Transverse colon (tissue), 4 donors: Measurements from ENCODE around the gene P2RX6. TPM values are rescaled to one million over a fixed set of nuclear protein-coding genes. Genes with fewer than 3 reads are reported as not detected.

Source experiments
- DNase-seq: peaks from one replicate; pipeline ENCODE4 v3.0.0-alpha.2; 2019
- H3K27ac ChIP-seq, 4 donors: fragments of 200-600 bp; sonication (generic); 2 replicates each; pipeline ENCODE4 v1.5.1; 2016 to 2018; ENCODE audit warnings: inconsistent platforms in 4 of 4
- H3K27me3 ChIP-seq: fragments of 200-600 bp; sonication (generic); 2 replicates; pipeline ENCODE4 v1.5.1; 2017; ENCODE audit warnings: inconsistent platforms
- H3K36me3 ChIP-seq, 4 donors: fragments of 200-600 bp; sonication (generic); 2 replicates each; pipeline ENCODE4 v1.5.1; 2017 to 2019; ENCODE audit warnings: inconsistent platforms in 4 of 4
- H3K4me1 ChIP-seq, 4 donors: fragments of 200-600 bp; sonication (generic); 2 replicates each; pipeline ENCODE4 v1.5.1; 2017 to 2020; ENCODE audit warnings: inconsistent platforms in 4 of 4
- H3K4me3 ChIP-seq, 4 donors: fragments of 200-600 bp; sonication (generic); 1 replicate in 1 of 4; 2 replicates in 3 of 4; pipeline versions ENCODE4 v1.5.1 to v1.6.1; 2017 to 2019; ENCODE audit warnings: inconsistent platforms in 4 of 4
- H3K9me3 ChIP-seq, 2 donors: fragments of 200-600 bp; sonication (generic); 2 replicates each; pipeline ENCODE4 v1.5.1; 2017 to 2019; ENCODE audit warnings: inconsistent platforms in 2 of 2
- EP300 ChIP-seq: sonication (generic); formaldehyde crosslinking; IDR thresholded peaks from one replicate; pipeline ENCODE4 v1.6.1; 2017; ENCODE audit warnings: antibody characterized with exemption, low read depth
- POLR2A ChIP-seq: fragments of 450-650 bp; IDR thresholded peaks from one replicate; pipeline ENCODE4 v1.6.1; 2016; ENCODE audit warnings: antibody characterized with exemption, mild to moderate bottlenecking, moderate library complexity
- POLR2AphosphoS5 ChIP-seq, 3 donors: sonication (generic); formaldehyde crosslinking; IDR thresholded peaks; one replicate each; pipeline ENCODE4 v1.6.1; 2016; ENCODE audit warnings: antibody characterized with exemption in 3 of 3
- WGBS, 2 donors: methylation state at CpG; one replicate each; pipeline ENCODE4 v1.1.5; 2018; ENCODE audit warnings: low coverage in 1 of 2; 5-methylcytosine and 5-hydroxymethylcytosine counted together
- in situ Hi-C, 4 donors: fragments of 200-750 bp; cut with MboI; loops; one replicate each; pipeline versions ENCODE4 v1.15.0 to v1.15.1; 2017; ENCODE audit warnings: low sequenced_read_pairs in 3 of 4, low pct_ligation_motif_present in 1 of 4, low pct_unique_long_range_greater_than_20kb in 1 of 4
- intact Hi-C: fragments of 100-400 bp; cut with DNase I; formaldehyde crosslinking; loops from one replicate; pipeline ENCODE4 v1.15.1; 2023; ENCODE audit warnings: low total_unique reads
- total RNA-seq, 4 donors: library from RNA; depleted of rRNA; stranded (reverse); fragments of >200 nt; gene quantifications; one replicate each; pipeline ENCODE4 v1.1.0, GENCODE V29; 2016
- TF ChIP-seq, protein P1 (sequence below), 5 experiments: fragments of 200-600 bp in 3 of 5; fragments of 450-650 bp in 2 of 5; sonication (generic) in 3 of 5; IDR thresholded peaks; 1 replicate in 2 of 5; 2 replicates in 3 of 5; pipeline ENCODE4 v1.5.1; 2016 to 2017; ENCODE audit warnings: antibody characterized with exemption in 5 of 5, inconsistent platforms in 3 of 5, mild to moderate bottlenecking in 2 of 5, moderate library complexity in 1 of 5

The P2RX6 gene
- total RNA-seq, 4 donors from 2014 or later = 0.40 to 1.7 (median 0.82) TPM; not detected in 1

DNA sequence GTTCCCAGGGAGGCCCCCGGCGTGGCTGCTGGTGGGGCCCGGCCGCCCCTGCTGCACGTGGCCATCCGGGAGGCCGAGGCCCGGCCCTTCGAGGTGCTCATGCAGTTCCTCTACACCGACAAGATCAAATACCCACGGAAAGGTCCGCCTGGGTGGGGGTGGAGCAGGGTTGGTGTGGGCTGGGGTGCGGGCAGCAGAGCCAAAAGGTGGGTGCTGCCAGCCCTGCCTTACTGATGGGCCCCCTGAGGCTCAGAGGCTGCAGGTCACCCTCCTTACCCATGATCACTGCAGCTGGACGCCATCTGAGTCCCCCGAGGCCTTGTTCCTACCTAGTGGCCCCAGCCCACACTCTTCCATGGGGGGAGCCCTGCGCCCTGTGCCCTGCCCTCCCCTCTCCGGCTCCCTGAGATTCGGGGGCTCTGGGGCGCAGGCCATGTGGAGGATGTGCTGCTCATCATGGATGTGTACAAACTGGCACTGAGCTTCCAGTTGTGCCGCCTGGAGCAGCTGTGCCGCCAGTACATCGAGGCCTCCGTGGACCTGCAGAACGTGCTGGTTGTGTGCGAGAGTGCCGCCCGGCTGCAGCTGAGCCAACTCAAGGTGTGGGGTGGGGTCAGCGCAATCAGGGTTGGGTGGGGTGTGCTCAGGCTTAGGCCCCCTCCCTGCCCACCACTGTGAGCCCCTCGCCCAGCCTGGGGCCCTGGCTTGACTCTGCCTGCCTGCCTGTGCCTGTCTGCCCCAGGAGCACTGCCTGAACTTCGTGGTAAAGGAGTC is 20.6 kb upstream of the P2RX6 start:
- no peaks in the 10 kb centered on the region for H3K9me3 ChIP-seq
- H3K4me3 ChIP-seq = no peak overlapping the region
- 91% methylated on average over 23 of the region's 30 CpGs; no CpG with 5 or more reads in 1 of the 2 donors for WGBS, 2 donors
- H3K36me3 ChIP-seq = peaks cover 0 to 13% (median under 1%) of the 10 kb centered on the region in 4 donors
- intact Hi-C loops = no loop called here
- H3K4me1 ChIP-seq = peaks cover 0 to under 1% (median 0%) of the 10 kb centered on the region in 4 donors
- H3K27ac ChIP-seq = no peak overlapping the region
- TF ChIP-seq POLR2AphosphoS5 (IDR thresholded peaks at IDR 0.05) (no peak), EP300 (no peak), POLR2A (no peak)
- TF ChIP-seq, protein P1, sequence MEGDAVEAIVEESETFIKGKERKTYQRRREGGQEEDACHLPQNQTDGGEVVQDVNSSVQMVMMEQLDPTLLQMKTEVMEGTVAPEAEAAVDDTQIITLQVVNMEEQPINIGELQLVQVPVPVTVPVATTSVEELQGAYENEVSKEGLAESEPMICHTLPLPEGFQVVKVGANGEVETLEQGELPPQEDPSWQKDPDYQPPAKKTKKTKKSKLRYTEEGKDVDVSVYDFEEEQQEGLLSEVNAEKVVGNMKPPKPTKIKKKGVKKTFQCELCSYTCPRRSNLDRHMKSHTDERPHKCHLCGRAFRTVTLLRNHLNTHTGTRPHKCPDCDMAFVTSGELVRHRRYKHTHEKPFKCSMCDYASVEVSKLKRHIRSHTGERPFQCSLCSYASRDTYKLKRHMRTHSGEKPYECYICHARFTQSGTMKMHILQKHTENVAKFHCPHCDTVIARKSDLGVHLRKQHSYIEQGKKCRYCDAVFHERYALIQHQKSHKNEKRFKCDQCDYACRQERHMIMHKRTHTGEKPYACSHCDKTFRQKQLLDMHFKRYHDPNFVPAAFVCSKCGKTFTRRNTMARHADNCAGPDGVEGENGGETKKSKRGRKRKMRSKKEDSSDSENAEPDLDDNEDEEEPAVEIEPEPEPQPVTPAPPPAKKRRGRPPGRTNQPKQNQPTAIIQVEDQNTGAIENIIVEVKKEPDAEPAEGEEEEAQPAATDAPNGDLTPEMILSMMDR (IDR thresholded peaks at IDR 0.05) = no peak
- DNase-seq = no peak
- in situ Hi-C loops = no loop called here
- no peaks in the 10 kb centered on the region for H3K27me3 ChIP-seq

DNA sequence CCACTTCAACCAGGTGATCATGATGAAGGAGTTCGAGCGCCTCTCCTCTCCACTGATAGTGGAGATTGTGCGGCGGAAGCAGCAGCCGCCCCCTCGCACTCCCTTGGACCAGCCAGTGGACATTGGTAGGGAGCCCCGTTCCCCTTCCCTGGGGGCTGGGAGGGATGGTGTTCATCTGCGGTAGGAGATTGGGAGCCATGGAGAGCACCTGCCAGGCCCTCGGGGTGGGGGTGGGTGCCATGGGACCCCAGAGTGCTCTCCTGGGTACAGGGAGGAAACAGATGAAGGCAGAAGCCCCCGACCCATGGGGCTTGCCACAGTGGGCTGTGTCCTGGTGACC is 20.1 kb upstream of the P2RX6 start:
- Histone ChIP-seq H3K36me3 (peaks cover 0 to 18% (median 2%) of the 10 kb centered on the region in 4 donors), H3K4me1 (peaks cover under 1 to 6% (median 3%) of the 10 kb centered on the region in 4 donors), H3K9me3 (no peaks in the 10 kb centered on the region), H3K27me3 (no peaks in the 10 kb centered on the region), H3K4me3 (no peak overlapping the region), H3K27ac (no peak overlapping the region)
- WGBS, 2 donors = 100% methylated on average over 6 of the region's 10 CpGs; no CpG with 5 or more reads in 1 of the 2 donors
- TF ChIP-seq POLR2A = no peak
- TF ChIP-seq EP300 = no peak
- TF ChIP-seq POLR2AphosphoS5 (IDR thresholded peaks at IDR 0.05) = no peak
- TF ChIP-seq, protein P1 (IDR thresholded peaks at IDR 0.05) = no peak
- no peak for DNase-seq
- intact Hi-C loops = no loop called here
- in situ Hi-C loops = no loop called here

DNA sequence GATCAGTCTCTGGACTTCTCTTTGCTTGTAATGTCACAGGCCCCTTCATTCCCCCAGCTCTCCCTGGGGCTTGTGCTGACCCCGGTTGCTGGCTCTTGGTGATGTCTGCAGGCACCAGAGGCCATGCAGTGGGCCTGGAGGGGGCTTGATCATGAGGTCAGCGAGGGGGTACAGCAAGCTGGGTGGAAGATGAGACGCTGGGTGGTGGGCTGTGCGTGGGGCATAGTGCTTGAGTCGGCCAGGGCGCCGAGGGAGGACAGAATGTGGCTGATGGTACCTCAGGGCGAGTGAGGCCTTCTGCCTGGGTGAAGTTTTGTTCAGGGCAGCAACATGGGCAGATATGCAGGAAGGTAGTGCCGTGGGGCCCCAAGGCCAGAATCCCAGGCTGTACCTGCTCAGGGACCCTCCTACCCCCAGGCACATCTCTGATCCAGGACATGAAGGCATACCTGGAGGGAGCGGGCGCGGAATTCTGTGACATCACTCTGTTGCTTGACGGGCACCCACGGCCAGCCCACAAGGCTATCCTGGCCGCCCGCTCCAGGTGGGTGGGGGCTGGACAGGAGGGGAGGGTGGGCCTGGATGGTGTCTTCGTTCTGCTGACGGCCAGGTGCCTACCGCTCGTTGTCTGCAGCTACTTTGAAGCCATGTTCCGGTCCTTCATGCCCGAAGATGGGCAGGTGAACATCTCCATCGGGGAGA is 19.5 kb upstream of the P2RX6 start:
- no peaks in the 10 kb centered on the region for H3K9me3 ChIP-seq
- H3K4me1 ChIP-seq = peaks cover 6 to 12% (median 9%) of the 10 kb centered on the region in 4 donors
- TF ChIP-seq POLR2A = no peak
- no peak for TF ChIP-seq EP300
- TF ChIP-seq POLR2AphosphoS5 (IDR thresholded peaks at IDR 0.05) = no peak
- TF ChIP-seq, protein P1 (IDR thresholded peaks at IDR 0.05) = no peak
- no peaks in the 10 kb centered on the region for H3K27me3 ChIP-seq
- in situ Hi-C loops (no loop called here), intact Hi-C loops (no loop called here)
- H3K36me3 ChIP-seq = peaks cover 0 to 21% (median 2%) of the 10 kb centered on the region in 4 donors
- no peak overlapping the region for H3K4me3 ChIP-seq
- DNase-seq = no peak
- WGBS, 2 donors = 83 to 92% methylated on average over 6 to 21 of the region's 23 CpGs
- H3K27ac ChIP-seq = no peak overlapping the region

DNA sequence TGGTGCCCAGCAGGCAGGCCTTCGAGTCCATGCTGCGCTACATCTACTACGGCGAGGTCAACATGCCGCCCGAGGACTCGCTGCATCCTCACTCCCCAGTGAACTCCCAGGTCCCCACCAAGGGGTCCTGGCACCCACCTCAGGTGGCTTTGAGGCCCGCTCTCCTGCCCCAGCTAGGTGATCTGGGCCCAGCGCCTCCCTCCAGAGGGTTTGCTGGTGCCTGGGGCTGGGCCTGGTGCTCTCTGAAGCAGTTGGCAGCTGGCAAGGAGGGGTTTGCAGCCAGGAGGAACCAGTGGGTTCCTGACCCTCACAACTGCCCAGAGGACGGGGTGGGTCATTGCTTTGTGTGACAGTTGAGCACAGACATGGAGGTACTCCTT is 18.9 kb upstream of the P2RX6 start:
- TF ChIP-seq, protein P1 (IDR thresholded peaks at IDR 0.05) = no peak
- TF ChIP-seq POLR2AphosphoS5 (IDR thresholded peaks at IDR 0.05) = no peak
- no peak for TF ChIP-seq POLR2A
- no peak for TF ChIP-seq EP300
- intact Hi-C loops (no loop called here), in situ Hi-C loops (no loop called here)
- H3K27ac ChIP-seq = no peak overlapping the region
- no peaks in the 10 kb centered on the region for H3K27me3 ChIP-seq
- WGBS, 2 donors = 67 to 90% methylated on average over 1 to 9 of the region's 10 CpGs
- H3K9me3 ChIP-seq = no peaks in the 10 kb centered on the region
- peaks cover 12 to 17% (median 15%) of the 10 kb centered on the region in 4 donors for H3K4me1 ChIP-seq
- no peak overlapping the region for H3K4me3 ChIP-seq
- H3K36me3 ChIP-seq = peaks cover 0 to 21% (median 2%) of the 10 kb centered on the region in 4 donors
- DNase-seq = no peak
